Gastrocnemius medialis (tissue), 4 donors: ENCODE data around the gene CHL1. TPM values are rescaled to one million over a fixed set of nuclear protein-coding genes. Genes with fewer than 3 reads are reported as not detected.

ENCODE experiments used
- ATAC-seq, 2 donors: fragments of 150-250 bp; one replicate each; pipeline ENCODE4 v1.9.1; 2016
- DNase-seq, 2 donors: peaks; one replicate each; pipeline ENCODE4 v3.0.0-alpha.2; 2019
- H3K27ac ChIP-seq, 4 donors: fragments of 200-600 bp; sonication (generic); 1 replicate in 1 of 4; 2 replicates in 3 of 4; pipeline ENCODE4 v1.5.1; 2016 to 2018; ENCODE audit warnings: mild to moderate bottlenecking in 2 of 4, moderate library complexity in 1 of 4
- H3K27me3 ChIP-seq, 3 donors: fragments of 200-600 bp; sonication (generic) in 2 of 3; 1 replicate in 1 of 3; 2 replicates in 2 of 3; pipeline versions ENCODE4 v1.5.1 to v1.6.0; 2016 to 2019; ENCODE audit warnings: mild to moderate bottlenecking in 1 of 3, moderate library complexity in 1 of 3
- H3K36me3 ChIP-seq, 2 donors: fragments of 200-600 bp; sonication (generic) in 1 of 2; one replicate each; pipeline ENCODE4 v1.5.1; 2017 to 2018
- H3K4me1 ChIP-seq, 2 donors: fragments of 200-600 bp; sonication (generic) in 1 of 2; one replicate each; pipeline ENCODE4 v1.5.1; 2016 to 2017; ENCODE audit warnings: mild to moderate bottlenecking in 2 of 2
- H3K4me3 ChIP-seq, 4 donors: fragments of 200-600 bp; sonication (generic) in 3 of 4; 1 replicate in 1 of 4; 2 replicates in 3 of 4; pipeline ENCODE4 v1.5.1; 2016 to 2019; ENCODE audit warnings: mild to moderate bottlenecking in 2 of 4
- H3K9me3 ChIP-seq, 3 donors: fragments of 200-600 bp; sonication (generic) in 2 of 3; 1 replicate in 1 of 3; 2 replicates in 2 of 3; pipeline ENCODE4 v1.5.1; 2016 to 2019
- CTCF ChIP-seq, 5 experiments: fragments of 450-650 bp in 3 of 5; fragments of 200-600 bp in 2 of 5; sonication (generic) in 2 of 5; IDR thresholded peaks in 4 of 5; conservative IDR thresholded peaks in 1 of 5; 1 replicate in 4 of 5; 2 replicates in 1 of 5; pipeline ENCODE4 v1.5.1; 2016 to 2019; ENCODE audit warnings: antibody characterized with exemption in 5 of 5, mild to moderate bottlenecking in 3 of 5, moderate library complexity in 3 of 5
- POLR2A ChIP-seq, 2 donors: fragments of 450-650 bp; IDR thresholded peaks; one replicate each; pipeline ENCODE4 v1.6.1; 2017; ENCODE audit warnings: antibody characterized with exemption in 2 of 2, mild to moderate bottlenecking in 2 of 2, moderate library complexity in 2 of 2
- in situ Hi-C, 4 donors: fragments of 200-750 bp; cut with MboI; loops; one replicate each; pipeline versions ENCODE4 v1.15.0 to v1.8.0; 2017; ENCODE audit warnings: low sequenced_read_pairs in 4 of 4
- intact Hi-C: fragments of 100-400 bp; cut with DNase I; formaldehyde crosslinking; loops from one replicate; pipeline ENCODE4 v1.15.1; 2023; ENCODE audit warnings: low total_unique reads
- total RNA-seq, 4 donors: library from RNA; depleted of rRNA; stranded (reverse); fragments of >200 nt; gene quantifications; one replicate each; pipeline versions ENCODE4 v1.1.0 to v1.2.3, GENCODE V29; 2016

Gene CHL1
- total RNA-seq, 4 donors from 2014 or later = 0.36 to 2.9 (median 1.8) TPM

GRCh38 chr3:325495-325894, 128.9 kb downstream of the CHL1 start:
- DNase-seq (no peak), ATAC-seq (no peak)
- Histone ChIP-seq H3K4me3 (no peak overlapping the region), H3K27ac (no peak overlapping the region), H3K4me1 (no peaks in the 10 kb centered on the region), H3K27me3 (no peaks in the 10 kb centered on the region), H3K36me3 (no peaks in the 10 kb centered on the region), H3K9me3 (no peaks in the 10 kb centered on the region)
- intact Hi-C loops (no loop called here), in situ Hi-C loops (no loop called here)
- TF ChIP-seq POLR2A (IDR thresholded peaks at IDR 0.05) (no peak), CTCF (IDR thresholded peaks at IDR 0.05 in 4 of 5, conservative IDR thresholded peaks at IDR 0.05 in 1 of 5) (no peak)

GRCh38 chr3:330494-331115, 134.0 kb downstream of the CHL1 start:
- Histone ChIP-seq H3K27me3 (no peaks in the 10 kb centered on the region), H3K4me3 (no peak overlapping the region), H3K27ac (no peak overlapping the region), H3K4me1 (no peaks in the 10 kb centered on the region), H3K36me3 (no peaks in the 10 kb centered on the region), H3K9me3 (no peaks in the 10 kb centered on the region)
- intact Hi-C loops (no loop called here), in situ Hi-C loops (no loop called here)
- no peak for TF ChIP-seq CTCF (IDR thresholded peaks at IDR 0.05 in 4 of 5, conservative IDR thresholded peaks at IDR 0.05 in 1 of 5)
- no peak for TF ChIP-seq POLR2A (IDR thresholded peaks at IDR 0.05)
- no peak for ATAC-seq
- no peak for DNase-seq

GRCh38 chr3:331881-332280, 135.3 kb downstream of the CHL1 start:
- Histone ChIP-seq H3K27me3 (no peaks in the 10 kb centered on the region), H3K4me3 (no peak overlapping the region), H3K4me1 (no peaks in the 10 kb centered on the region), H3K9me3 (no peaks in the 10 kb centered on the region), H3K27ac (no peak overlapping the region), H3K36me3 (no peaks in the 10 kb centered on the region)
- ATAC-seq = no peak
- TF ChIP-seq CTCF (IDR thresholded peaks at IDR 0.05 in 4 of 5, conservative IDR thresholded peaks at IDR 0.05 in 1 of 5) (no peak), POLR2A (IDR thresholded peaks at IDR 0.05) (no peak)
- intact Hi-C loops = no loop called here
- in situ Hi-C loops = no loop called here
- no peak for DNase-seq

- Histone ChIP-seq H3K27me3 (no peaks in the 10 kb centered on the region), H3K4me3 (no peak overlapping the region), H3K27ac (no peak overlapping the region), H3K9me3 (no peaks in the 10 kb centered on the region), H3K4me1 (no peaks in the 10 kb centered on the region), H3K36me3 (no peaks in the 10 kb centered on the region)
- intact Hi-C loops (no loop called here), in situ Hi-C loops (no loop called here)
- TF ChIP-seq POLR2A (IDR thresholded peaks at IDR 0.05) = no peak
- DNase-seq (no peak), ATAC-seq (no peak)
Measured at GRCh38 chr3:332701-333100, 136.1 kb downstream of the CHL1 start.

GRCh38 chr3:335240-335639, 138.7 kb downstream of the CHL1 start:
- Histone ChIP-seq H3K36me3 (no peaks in the 10 kb centered on the region), H3K27ac (no peak overlapping the region), H3K9me3 (no peaks in the 10 kb centered on the region), H3K4me1 (no peaks in the 10 kb centered on the region), H3K27me3 (no peaks in the 10 kb centered on the region), H3K4me3 (no peak overlapping the region)
- no peak for ATAC-seq
- TF ChIP-seq POLR2A (IDR thresholded peaks at IDR 0.05) = no peak
- TF ChIP-seq CTCF (IDR thresholded peaks at IDR 0.05 in 4 of 5, conservative IDR thresholded peaks at IDR 0.05 in 1 of 5) = no peak
- intact Hi-C loops = no loop called here
- in situ Hi-C loops = no loop called here
- DNase-seq = no peak
